Panc1 (cell line): ENCODE data around the gene SPATA6L.

Experiments
- SIN3A ChIP-seq: IDR thresholded peaks from 2 replicates; pipeline ENCODE4 v1.6.1; 2012; ENCODE audit warnings: low read depth, mild to moderate bottlenecking, low read length, moderate library complexity, borderline replicate concordance; ENCODE audit not compliant: insufficient read depth
- TF ChIP-seq, protein P1 (sequence below): fragments of 450-650 bp; IDR thresholded peaks from 2 replicates; pipeline ENCODE4 v1.5.1; 2017; ENCODE audit warnings: mild to moderate bottlenecking

GRCh38 chr9:4680750-4681149 is 14.5 kb upstream of the SPATA6L start:
- TF ChIP-seq SIN3A = no peak
- TF ChIP-seq, protein P1, sequence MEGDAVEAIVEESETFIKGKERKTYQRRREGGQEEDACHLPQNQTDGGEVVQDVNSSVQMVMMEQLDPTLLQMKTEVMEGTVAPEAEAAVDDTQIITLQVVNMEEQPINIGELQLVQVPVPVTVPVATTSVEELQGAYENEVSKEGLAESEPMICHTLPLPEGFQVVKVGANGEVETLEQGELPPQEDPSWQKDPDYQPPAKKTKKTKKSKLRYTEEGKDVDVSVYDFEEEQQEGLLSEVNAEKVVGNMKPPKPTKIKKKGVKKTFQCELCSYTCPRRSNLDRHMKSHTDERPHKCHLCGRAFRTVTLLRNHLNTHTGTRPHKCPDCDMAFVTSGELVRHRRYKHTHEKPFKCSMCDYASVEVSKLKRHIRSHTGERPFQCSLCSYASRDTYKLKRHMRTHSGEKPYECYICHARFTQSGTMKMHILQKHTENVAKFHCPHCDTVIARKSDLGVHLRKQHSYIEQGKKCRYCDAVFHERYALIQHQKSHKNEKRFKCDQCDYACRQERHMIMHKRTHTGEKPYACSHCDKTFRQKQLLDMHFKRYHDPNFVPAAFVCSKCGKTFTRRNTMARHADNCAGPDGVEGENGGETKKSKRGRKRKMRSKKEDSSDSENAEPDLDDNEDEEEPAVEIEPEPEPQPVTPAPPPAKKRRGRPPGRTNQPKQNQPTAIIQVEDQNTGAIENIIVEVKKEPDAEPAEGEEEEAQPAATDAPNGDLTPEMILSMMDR = no peak
